Measurements from ENCODE around the gene SLC38A8. TPM values are rescaled to one million over a fixed set of nuclear protein-coding genes. Genes with fewer than 3 reads are reported as not detected.

Gene SLC38A8
- total and polyA plus RNA-seq, 4 donors: 0.28 to 1.4 (median 1.1) TPM

- Histone ChIP-seq H3K4me3 (ENCODE audit: low read depth, low read length) (no peak overlapping the region), H3K27me3 (ENCODE audit: control insufficient read depth, insufficient read depth, low read length) (peaks cover 2% of the 10 kb centered on the region), H3K36me3 (ENCODE audit: control insufficient read depth, insufficient read depth, low read length) (peaks cover 22% of the 10 kb centered on the region), H3K4me1 (ENCODE audit: control insufficient read depth, insufficient read depth, low read length) (peaks cover 12% of the 10 kb centered on the region), H3K9me3 (ENCODE audit: control insufficient read depth, insufficient read depth, low read length) (no peaks in the 10 kb centered on the region), H3K27ac (ENCODE audit: low read depth, low read length) (no peak overlapping the region)
- DNase-seq (ENCODE audit: low read depth in 4 of 6, low spot score in 6 of 6): no peak
- 91% methylated on average over 24 of the region's 26 CpGs for WGBS (ENCODE audit: insufficient coverage)
Measured at GRCh38 chr16:83964684-83965443, 77.7 kb downstream of the SLC38A8 start.

- no peak overlapping the region for H3K27ac ChIP-seq (ENCODE audit: low read depth, low read length)
- H3K27me3 ChIP-seq (ENCODE audit: control insufficient read depth, insufficient read depth, low read length): no peaks in the 10 kb centered on the region
- no peak for DNase-seq (ENCODE audit: low read depth in 4 of 6, low spot score in 6 of 6)
- no peak overlapping the region for H3K4me3 ChIP-seq (ENCODE audit: low read depth, low read length)
- H3K36me3 ChIP-seq (ENCODE audit: control insufficient read depth, insufficient read depth, low read length): peaks cover 25% of the 10 kb centered on the region
- 76% methylated on average over 21 of the region's 22 CpGs for WGBS (ENCODE audit: insufficient coverage)
- H3K9me3 ChIP-seq (ENCODE audit: control insufficient read depth, insufficient read depth, low read length): no peaks in the 10 kb centered on the region
- H3K4me1 ChIP-seq (ENCODE audit: control insufficient read depth, insufficient read depth, low read length): peaks cover 2% of the 10 kb centered on the region
Measured at GRCh38 chr16:83963277-83964119, 79.1 kb downstream of the SLC38A8 start.

GRCh38 chr16:83961591-83961990 is 81.0 kb downstream of the SLC38A8 start:
- Histone ChIP-seq H3K27me3 (ENCODE audit: control insufficient read depth, insufficient read depth, low read length) (no peaks in the 10 kb centered on the region), H3K27ac (ENCODE audit: low read depth, low read length) (no peak overlapping the region), H3K9me3 (ENCODE audit: control insufficient read depth, insufficient read depth, low read length) (no peaks in the 10 kb centered on the region), H3K36me3 (ENCODE audit: control insufficient read depth, insufficient read depth, low read length) (peaks cover 25% of the 10 kb centered on the region), H3K4me3 (ENCODE audit: low read depth, low read length) (no peak overlapping the region), H3K4me1 (ENCODE audit: control insufficient read depth, insufficient read depth, low read length) (peaks cover 7% of the 10 kb centered on the region)
- no peak for DNase-seq (ENCODE audit: low read depth in 4 of 6, low spot score in 6 of 6)
- WGBS (ENCODE audit: insufficient coverage): 63% methylated on average over 3 of the region's 5 CpGs

- peaks cover 7% of the 10 kb centered on the region for H3K4me1 ChIP-seq (ENCODE audit: control insufficient read depth, insufficient read depth, low read length)
- H3K36me3 ChIP-seq (ENCODE audit: control insufficient read depth, insufficient read depth, low read length): peaks cover 22% of the 10 kb centered on the region
- no peaks in the 10 kb centered on the region for H3K27me3 ChIP-seq (ENCODE audit: control insufficient read depth, insufficient read depth, low read length)
- 93% methylated on average over 26 of the region's 29 CpGs for WGBS (ENCODE audit: insufficient coverage)
- no peak overlapping the region for H3K27ac ChIP-seq (ENCODE audit: low read depth, low read length)
- H3K9me3 ChIP-seq (ENCODE audit: control insufficient read depth, insufficient read depth, low read length): no peaks in the 10 kb centered on the region
- DNase-seq (ENCODE audit: low read depth in 4 of 6, low spot score in 6 of 6): no peak
- H3K4me3 ChIP-seq (ENCODE audit: low read depth, low read length): no peak overlapping the region
Measured at GRCh38 chr16:83960521-83961249, 81.9 kb downstream of the SLC38A8 start.

Small RNA genes within 50 kb of the gene (small RNA-seq; reads per million reads assigned to genes)
- not detected for gene RNA5SP432 (ENCODE audit: low replicate concordance)

Other genes with a start within 250 kb of the SLC38A8 start
- gene HSBP1, start 234.8 kb downstream of the SLC38A8 start, total RNA-seq: 100 to 1,000 TPM; 142 to 227 TPM
- gene HSBP1, start 234.8 kb downstream of the SLC38A8 start, polyA plus RNA-seq (ENCODE audit: insufficient read length in 2 of 2): 100 to 1,000 TPM; 265 to 332 TPM
- gene MLYCD, start 143.7 kb downstream of the SLC38A8 start, total RNA-seq: 1 to 10 TPM; 4.1 to 4.7 TPM
- gene MLYCD, start 143.7 kb downstream of the SLC38A8 start, polyA plus RNA-seq (ENCODE audit: insufficient read length in 2 of 2): 1 to 10 TPM; 5.0 to 7.7 TPM
- gene OSGIN1, start 89.6 kb downstream of the SLC38A8 start, total RNA-seq: under 1 TPM; 0.20 to 0.44 TPM
- gene OSGIN1, start 89.6 kb downstream of the SLC38A8 start, polyA plus RNA-seq (ENCODE audit: insufficient read length in 2 of 2): 1 to 10 TPM in 1 of 2 donors, under 1 TPM in 1; 0.92 to 1.2 TPM
- gene NECAB2, start 74.6 kb downstream of the SLC38A8 start, total RNA-seq: 10 to 100 TPM; 12.7 to 14.9 TPM
- 10 to 100 TPM; 78.5 to 82.1 TPM for gene NECAB2, start 74.6 kb downstream of the SLC38A8 start, polyA plus RNA-seq (ENCODE audit: insufficient read length in 2 of 2)
- 10 to 100 TPM; 71.3 to 84.3 TPM for gene MBTPS1, start 74.1 kb upstream of the SLC38A8 start, total RNA-seq
- gene MBTPS1, start 74.1 kb upstream of the SLC38A8 start, polyA plus RNA-seq (ENCODE audit: insufficient read length in 2 of 2): 10 to 100 TPM; 66.2 to 78.5 TPM
- 10 to 100 TPM; 59.8 to 74.5 TPM for gene HSDL1, start 102.4 kb upstream of the SLC38A8 start, total RNA-seq
- gene HSDL1, start 102.4 kb upstream of the SLC38A8 start, polyA plus RNA-seq (ENCODE audit: insufficient read length in 2 of 2): 10 to 100 TPM; 68.7 to 77.2 TPM
- gene DNAAF1, start 102.5 kb upstream of the SLC38A8 start, total RNA-seq: 10 to 100 TPM in 1 of 2 donors, 1 to 10 TPM in 1; 2.7 to 20.1 TPM
- gene DNAAF1, start 102.5 kb upstream of the SLC38A8 start, polyA plus RNA-seq (ENCODE audit: insufficient read length in 2 of 2): 10 to 100 TPM; 20.9 to 21.2 TPM
- 10 to 100 TPM; 14.9 to 37.7 TPM for gene TAF1C, start 144.3 kb upstream of the SLC38A8 start, total RNA-seq
- 10 to 100 TPM; 55.3 to 64.9 TPM for gene TAF1C, start 144.3 kb upstream of the SLC38A8 start, polyA plus RNA-seq (ENCODE audit: insufficient read length in 2 of 2)
- under 1 TPM; 0.20 to 0.39 TPM for gene ADAD2, start 148.4 kb upstream of the SLC38A8 start, total RNA-seq
- gene ADAD2, start 148.4 kb upstream of the SLC38A8 start, polyA plus RNA-seq (ENCODE audit: insufficient read length in 2 of 2): 1 to 10 TPM in 1 of 2 donors, under 1 TPM in 1; 0.51 to 1.3 TPM
- under 1 TPM; 0.06 to 0.30 TPM for gene KCNG4, start 197.2 kb upstream of the SLC38A8 start, total RNA-seq
- gene KCNG4, start 197.2 kb upstream of the SLC38A8 start, polyA plus RNA-seq (ENCODE audit: insufficient read length in 2 of 2): under 1 TPM; 0.33 to 0.44 TPM